NT2/D1 (cell line): ENCODE results near the gene ARPP19.
"Not testable (repeated sequence)": the region's sequence is repeated elsewhere in the genome, so short reads cannot be mapped to it uniquely, and the experiment has no call there.

ENCODE experiments used
- DNase-seq: peaks from one replicate; pipeline ENCODE4 v3.0.0-alpha.2; 2011; ENCODE audit warnings: low read depth, low spot score
- H3K27me3 ChIP-seq: 2 replicates; pipeline ENCODE4 v1.6.0; 2011; ENCODE audit warnings: mild to moderate bottlenecking; ENCODE audit not compliant: insufficient read length, insufficient read depth
- H3K36me3 ChIP-seq: 2 replicates; pipeline ENCODE4 v1.6.1; 2011; ENCODE audit warnings: mild to moderate bottlenecking, low read length, mixed read lengths; ENCODE audit not compliant: insufficient read depth, insufficient read length
- H3K4me1 ChIP-seq: 2 replicates; pipeline ENCODE4 v1.5.1; 2011; ENCODE audit not compliant: insufficient read depth, insufficient read length
- H3K4me3 ChIP-seq: 2 replicates; pipeline ENCODE4 v1.5.1; 2011; ENCODE audit warnings: low read depth; ENCODE audit not compliant: insufficient read length
- H3K9ac ChIP-seq: 2 replicates; pipeline ENCODE4 v1.6.0; 2011; ENCODE audit warnings: low read depth; ENCODE audit not compliant: insufficient read length
- H3K9me3 ChIP-seq: 2 replicates; pipeline ENCODE4 v1.5.1; 2011; ENCODE audit warnings: mild to moderate bottlenecking, low read length; ENCODE audit not compliant: insufficient read depth
- SUZ12 ChIP-seq: IDR thresholded peaks from 2 replicates; pipeline ENCODE4 v1.6.1; 2011; ENCODE audit not compliant: insufficient read length, insufficient read depth; ENCODE audit errors: extremely low read depth
- YY1 ChIP-seq: IDR thresholded peaks from 2 replicates; pipeline ENCODE4 v1.6.1; 2011; ENCODE audit not compliant: insufficient read length, insufficient read depth
- ZNF274 ChIP-seq: IDR thresholded peaks from 2 replicates; pipeline ENCODE4 v1.6.1; 2011; ENCODE audit warnings: mild to moderate bottlenecking, low read depth, low read length

The ARPP19 gene

GRCh38 chr15:52558196-52558595 lies 10.6 kb downstream of the ARPP19 start:
- Histone ChIP-seq H3K9me3 (no peaks in the 10 kb centered on the region), H3K4me3 (no peak overlapping the region), H3K4me1 (no peaks in the 10 kb centered on the region), H3K27me3 (no peaks in the 10 kb centered on the region), H3K9ac (no peak overlapping the region), H3K36me3 (peaks cover 43% of the 10 kb centered on the region)
- TF ChIP-seq ZNF274 (no peak), SUZ12 (no peak), YY1 (no peak)
- DNase-seq, result no peak

- no peak overlapping the region for H3K4me3 ChIP-seq
- H3K36me3 ChIP-seq, result peaks cover 48% of the 10 kb centered on the region
- no peaks in the 10 kb centered on the region for H3K9me3 ChIP-seq
- no peak overlapping the region for H3K9ac ChIP-seq
- DNase-seq, result no peak
- H3K27me3 ChIP-seq, result no peaks in the 10 kb centered on the region
- H3K4me1 ChIP-seq, result no peaks in the 10 kb centered on the region
- TF ChIP-seq ZNF274 (no peak), SUZ12 (no peak), YY1 (no peak)
Observed at GRCh38 chr15:52557274-52557641, 11.6 kb downstream of the ARPP19 start.

GRCh38 chr15:52556524-52557273 lies 12.1 kb downstream of the ARPP19 start:
- H3K36me3 ChIP-seq, result peaks cover 54% of the 10 kb centered on the region
- DNase-seq, result no peak

GRCh38 chr15:52552303-52552702 lies 16.5 kb downstream of the ARPP19 start:
- no peak for DNase-seq
- Histone ChIP-seq H3K4me1 (no peaks in the 10 kb centered on the region), H3K9ac (no peak overlapping the region), H3K36me3 (peaks cover 57% of the 10 kb centered on the region), H3K27me3 (no peaks in the 10 kb centered on the region), H3K9me3 (no peaks in the 10 kb centered on the region), H3K4me3 (no peak overlapping the region)
- TF ChIP-seq SUZ12, result no peak
- no peak for TF ChIP-seq YY1
- no peak for TF ChIP-seq ZNF274

More at GRCh38 chr15:52556524-52557273, 12.1 kb downstream of the ARPP19 start:
- H3K9me3 ChIP-seq, result no peaks in the 10 kb centered on the region
- no peaks in the 10 kb centered on the region for H3K4me1 ChIP-seq
- no peak overlapping the region for H3K9ac ChIP-seq
- no peaks in the 10 kb centered on the region for H3K27me3 ChIP-seq
- no peak overlapping the region for H3K4me3 ChIP-seq
- TF ChIP-seq SUZ12, result no peak
- no peak for TF ChIP-seq ZNF274
- no peak for TF ChIP-seq YY1

- Histone ChIP-seq H3K9ac (no peak overlapping the region), H3K4me1 (no peaks in the 10 kb centered on the region), H3K4me3 (no peak overlapping the region), H3K9me3 (no peaks in the 10 kb centered on the region), H3K27me3 (no peaks in the 10 kb centered on the region), H3K36me3 (peaks cover 55% of the 10 kb centered on the region)
- TF ChIP-seq YY1 (no peak), ZNF274 (no peak)
- no peak for DNase-seq
Observed at GRCh38 chr15:52551762-52552161, 17.1 kb downstream of the ARPP19 start.

- H3K9ac ChIP-seq, H3K9me3 ChIP-seq, H3K4me1 ChIP-seq, H3K27me3 ChIP-seq, DNase-seq, H3K4me3 ChIP-seq: not testable (repeated sequence)
- peaks cover 55% of the 10 kb centered on the region for H3K36me3 ChIP-seq
Observed at GRCh38 chr15:52551186-52551585, 17.6 kb downstream of the ARPP19 start.

GRCh38 chr15:52546031-52546751 lies 22.6 kb downstream of the ARPP19 start:
- H3K9ac ChIP-seq, result no peak overlapping the region
- peaks cover 28% of the 10 kb centered on the region for H3K36me3 ChIP-seq
- no peak overlapping the region for H3K4me3 ChIP-seq
- TF ChIP-seq SUZ12, result no peak
- TF ChIP-seq ZNF274, result no peak
- TF ChIP-seq YY1, result no peak
- DNase-seq, result no peak
- no peaks in the 10 kb centered on the region for H3K4me1 ChIP-seq
- peaks cover 9% of the 10 kb centered on the region; the same call in 1 of the 2 replicates for H3K9me3 ChIP-seq
- no peaks in the 10 kb centered on the region for H3K27me3 ChIP-seq
